ENCODE results near the gene PTTG1.

The PTTG1 gene

GRCh38 chr5:160477266-160477970 lies 55.8 kb downstream of the PTTG1 start:
- no peak for TF ChIP-seq SIN3A (IDR thresholded peaks at IDR 0.05; ENCODE audit: borderline replicate concordance, insufficient read depth, low read length)
- TF ChIP-seq TAF1 (IDR thresholded peaks at IDR 0.05; ENCODE audit: borderline replicate concordance, insufficient read depth, low read length), result no peak
- no peak for TF ChIP-seq REST (IDR thresholded peaks at IDR 0.05; ENCODE audit: insufficient read depth in 1 of 2, low read depth in 2 of 2, low read length in 2 of 2)
- no peak for TF ChIP-seq POLR2AphosphoS5 (IDR thresholded peaks at IDR 0.05; ENCODE audit: low read depth, low read length)
- TF ChIP-seq FOXP2 (optimal IDR thresholded peaks at IDR 0.05; ENCODE audit: borderline replicate concordance, extremely low read depth, extremely low read length, insufficient read depth), result no peak

DNA sequence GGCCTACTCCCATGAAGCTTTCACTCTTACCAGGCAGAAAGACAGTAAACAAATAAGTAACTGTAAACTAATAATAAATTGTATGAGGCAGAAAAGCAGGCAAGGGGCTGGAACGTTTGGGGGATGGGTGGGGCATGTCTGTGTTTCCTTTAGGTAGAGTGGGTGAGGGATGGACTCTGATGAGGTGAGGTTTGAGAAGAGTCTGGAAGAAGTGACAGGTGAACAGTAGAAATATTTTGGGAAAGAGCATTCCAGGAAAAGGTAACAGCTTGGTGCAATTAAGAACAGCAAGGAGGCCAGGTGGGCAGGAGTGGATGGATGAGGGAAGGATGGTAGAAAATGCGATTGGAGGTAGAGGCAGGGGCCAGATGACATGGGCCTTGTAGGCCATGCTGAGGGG lies 56.5 kb downstream of the PTTG1 start:
- TF ChIP-seq TAF1 (IDR thresholded peaks at IDR 0.05; ENCODE audit: borderline replicate concordance, insufficient read depth, low read length) (no peak), POLR2AphosphoS5 (IDR thresholded peaks at IDR 0.05; ENCODE audit: low read depth, low read length) (no peak), SIN3A (IDR thresholded peaks at IDR 0.05; ENCODE audit: borderline replicate concordance, insufficient read depth, low read length) (no peak), FOXP2 (optimal IDR thresholded peaks at IDR 0.05; ENCODE audit: borderline replicate concordance, extremely low read depth, extremely low read length, insufficient read depth) (no peak), REST (IDR thresholded peaks at IDR 0.05; ENCODE audit: insufficient read depth in 1 of 2, low read depth in 2 of 2, low read length in 2 of 2) (no peak)

All from PFSK-1 (cell line).